DMS153 (cell line): ENCODE data around the gene TMEFF1.
A peak's percentile ranks its signal among the peaks of the same experiment; 100 is the strongest.
"Not testable (repeated sequence)": the region's sequence is repeated elsewhere in the genome, so short reads cannot be mapped to it uniquely, and the experiment has no call there.

Experiments
- DNase-seq: peaks from one replicate; lab custom pipeline; 2025; lab: John Stamatoyannopoulos, UW

The TMEFF1 gene, protein sequence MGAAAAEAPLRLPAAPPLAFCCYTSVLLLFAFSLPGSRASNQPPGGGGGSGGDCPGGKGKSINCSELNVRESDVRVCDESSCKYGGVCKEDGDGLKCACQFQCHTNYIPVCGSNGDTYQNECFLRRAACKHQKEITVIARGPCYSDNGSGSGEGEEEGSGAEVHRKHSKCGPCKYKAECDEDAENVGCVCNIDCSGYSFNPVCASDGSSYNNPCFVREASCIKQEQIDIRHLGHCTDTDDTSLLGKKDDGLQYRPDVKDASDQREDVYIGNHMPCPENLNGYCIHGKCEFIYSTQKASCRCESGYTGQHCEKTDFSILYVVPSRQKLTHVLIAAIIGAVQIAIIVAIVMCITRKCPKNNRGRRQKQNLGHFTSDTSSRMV

DNA sequence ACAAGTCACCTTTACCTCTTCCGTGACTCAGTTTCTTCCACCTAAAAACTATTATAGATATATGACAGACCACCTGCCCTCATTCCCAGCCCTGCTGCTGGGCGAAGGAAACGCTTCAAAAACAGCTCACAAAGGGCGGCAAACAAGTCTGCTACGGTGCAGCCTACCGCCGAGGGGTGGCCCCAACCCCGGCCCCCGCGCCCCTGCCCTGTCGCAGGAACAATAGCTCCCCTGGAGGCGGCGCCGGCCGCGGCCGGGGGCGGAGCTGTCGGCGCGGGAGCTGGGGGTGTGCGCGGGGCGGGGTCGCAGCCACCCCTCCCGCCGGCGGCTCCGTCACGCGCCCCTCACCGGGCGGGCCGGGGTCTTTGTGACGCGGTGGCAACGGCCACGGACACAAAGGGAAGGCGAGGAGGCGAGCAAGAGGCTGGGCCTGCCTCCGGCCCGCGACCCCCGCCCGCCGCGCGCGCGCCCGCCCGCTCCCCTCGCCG, at the start of gene TMEFF1:
TMEFF1 (plus strand) TSS at position 362 of the 488 bp plus-strand sequence. CDS start 396 bp downstream, outside the sequence.
- peak; percentile 3 for DNase-seq

DNA sequence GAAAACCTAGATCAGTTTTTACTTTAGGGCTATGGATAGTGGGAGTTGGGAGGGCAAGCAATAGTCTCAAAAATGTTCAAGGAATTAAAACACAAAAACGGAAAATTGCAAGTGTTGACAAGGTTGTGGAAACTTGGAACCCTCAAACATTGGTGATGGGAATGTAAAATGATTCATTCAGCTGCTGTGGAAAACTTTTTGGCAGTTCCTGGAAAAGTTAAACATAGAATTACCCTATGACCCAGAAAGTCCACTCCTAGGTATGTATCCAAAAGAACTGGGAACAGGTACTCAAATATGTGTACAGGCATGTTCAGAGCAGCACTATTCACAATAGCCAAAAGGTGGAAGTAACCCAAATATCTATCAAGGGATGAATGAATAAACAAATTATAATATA, 47.2 kb upstream of the TMEFF1 start:
- no peak for DNase-seq

GRCh38 chr9:100426189-100426529, 46.8 kb upstream of the TMEFF1 start:
- no peak for DNase-seq

- DNase-seq, result peak; percentile 22
Measured at GRCh38 chr9:100426530-100427365, 46.2 kb upstream of the TMEFF1 start, which contains the start of gene MSANTD3. MSANTD3 (plus strand) TSS chr9:100427143; CDS start chr9:100441939, 14,796 bp downstream.

- no peak for DNase-seq
Measured at GRCh38 chr9:100427366-100428263, 45.3 kb upstream of the TMEFF1 start.

DNA sequence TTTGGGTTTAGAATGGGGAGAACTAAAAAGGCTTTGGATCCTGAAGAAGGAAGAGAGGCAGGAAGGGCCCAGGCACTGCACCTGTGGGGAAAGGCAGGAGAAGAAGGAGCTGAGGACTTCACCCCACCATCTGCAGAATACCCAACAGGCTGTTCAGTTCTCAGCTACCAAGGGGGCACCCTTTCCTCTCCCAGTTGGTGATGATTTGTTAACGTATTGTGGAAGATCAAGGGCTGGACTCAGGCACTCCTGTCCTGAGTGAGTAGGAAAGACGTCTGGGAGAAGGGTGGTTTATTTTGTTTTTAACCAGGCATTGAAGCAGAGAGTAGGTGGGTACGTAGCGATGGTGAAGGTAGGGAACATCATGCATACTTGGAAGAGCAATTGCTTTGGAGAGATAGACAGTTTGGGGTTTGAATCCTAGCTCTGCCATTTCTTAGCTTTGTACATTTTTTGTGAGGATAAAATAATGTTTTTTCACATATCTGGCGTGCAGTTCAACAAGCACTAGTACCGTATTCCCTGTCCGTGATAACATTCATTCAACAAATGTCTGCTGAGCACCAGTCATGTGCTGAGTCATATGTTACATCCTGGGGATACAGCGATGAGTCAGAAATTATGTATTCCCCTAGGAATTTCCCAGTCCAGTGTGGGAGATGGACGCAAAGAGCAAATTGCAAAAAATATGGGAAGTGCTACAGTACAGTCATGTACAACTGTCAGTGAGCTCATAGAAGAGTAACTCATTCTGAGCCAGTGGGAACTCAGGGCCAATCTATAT, 43.9 kb upstream of the TMEFF1 start:
- no peak for DNase-seq

GRCh38 chr9:100430286-100430940, 42.5 kb upstream of the TMEFF1 start:
- no peak for DNase-seq

GRCh38 chr9:100431886-100432285, 41.1 kb upstream of the TMEFF1 start:
- no peak for DNase-seq

DNA sequence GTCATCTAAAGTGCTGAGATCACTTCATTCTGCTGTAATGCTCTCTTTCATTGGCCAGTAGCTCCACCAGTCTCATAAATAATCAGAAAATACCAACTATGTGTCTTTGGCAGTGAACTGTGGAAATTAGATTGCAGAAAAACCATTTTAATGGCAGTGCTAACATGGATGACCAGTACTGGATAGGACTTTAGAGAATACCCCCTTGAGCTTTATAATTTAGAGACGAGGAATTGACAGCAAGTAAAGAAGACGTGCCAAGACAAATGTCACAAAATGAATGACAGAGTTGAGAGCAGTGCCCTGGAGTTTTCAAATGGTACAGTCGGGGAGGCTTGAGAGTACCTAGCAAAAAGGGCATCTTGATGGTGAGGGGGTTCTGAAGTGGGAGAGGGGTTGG, 40.2 kb upstream of the TMEFF1 start:
- no peak for DNase-seq

DNA sequence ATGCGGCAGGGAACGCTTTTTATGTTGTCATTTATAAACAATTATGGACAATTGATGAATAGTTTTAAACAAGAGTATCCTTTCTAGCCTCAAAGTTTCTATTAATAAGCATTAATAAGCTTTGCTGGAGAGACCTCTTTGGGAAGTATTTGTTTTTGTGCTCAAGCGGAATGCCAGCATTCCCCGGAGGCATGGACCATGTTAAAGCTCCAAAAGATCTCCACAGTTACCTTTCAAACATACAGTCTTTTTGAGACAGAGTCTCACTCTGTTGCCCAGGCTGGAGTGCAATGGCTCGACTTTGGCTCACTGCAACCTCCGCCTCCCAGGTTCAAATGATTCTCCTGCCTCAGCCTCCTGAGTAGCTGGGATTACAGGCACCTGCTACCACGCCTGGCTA, 36.4 kb upstream of the TMEFF1 start:
- no peak for DNase-seq

DNA sequence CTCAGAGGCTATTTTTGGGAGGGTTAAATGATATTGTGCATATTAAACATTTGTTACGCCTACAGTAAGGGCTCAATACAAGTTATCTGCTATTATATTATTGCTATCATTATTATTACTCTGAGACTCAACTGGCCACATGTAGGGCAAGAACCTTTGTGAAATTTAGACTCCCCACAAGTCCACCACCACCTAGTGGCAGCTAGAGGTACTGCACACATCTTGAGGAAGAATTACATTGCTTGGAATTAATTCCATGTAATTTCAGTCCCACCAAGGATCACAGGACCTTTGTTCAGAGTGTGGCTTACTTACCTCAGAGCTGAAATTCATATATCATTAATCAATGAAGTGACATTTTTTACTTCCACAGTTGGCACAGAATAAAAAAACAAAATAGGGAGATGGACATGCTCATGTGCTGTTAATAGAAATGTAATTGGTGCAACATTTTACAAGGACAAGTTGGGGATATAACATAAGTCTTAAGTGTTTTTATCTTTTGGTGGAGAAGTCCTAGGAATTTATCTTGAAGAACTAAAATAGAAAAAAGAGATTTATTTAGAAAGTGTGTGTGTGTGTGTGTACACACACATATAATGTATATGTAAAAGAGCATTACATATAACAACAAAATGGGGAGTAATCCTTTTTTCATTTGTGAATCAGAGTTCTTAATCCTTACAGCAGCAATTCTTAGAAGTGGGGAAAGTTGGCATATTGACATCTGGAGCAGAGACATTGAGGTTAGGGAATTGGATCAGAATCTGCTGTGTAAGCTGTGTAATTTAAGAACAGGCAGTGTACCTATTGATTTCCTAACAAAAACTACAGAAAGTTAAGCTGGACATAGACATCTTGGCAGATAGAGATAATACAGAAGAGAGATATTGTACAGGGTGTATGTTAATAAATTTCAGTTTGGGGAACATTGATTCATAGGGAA, 34.8 kb upstream of the TMEFF1 start:
- peak; percentile 40 for DNase-seq

DNA sequence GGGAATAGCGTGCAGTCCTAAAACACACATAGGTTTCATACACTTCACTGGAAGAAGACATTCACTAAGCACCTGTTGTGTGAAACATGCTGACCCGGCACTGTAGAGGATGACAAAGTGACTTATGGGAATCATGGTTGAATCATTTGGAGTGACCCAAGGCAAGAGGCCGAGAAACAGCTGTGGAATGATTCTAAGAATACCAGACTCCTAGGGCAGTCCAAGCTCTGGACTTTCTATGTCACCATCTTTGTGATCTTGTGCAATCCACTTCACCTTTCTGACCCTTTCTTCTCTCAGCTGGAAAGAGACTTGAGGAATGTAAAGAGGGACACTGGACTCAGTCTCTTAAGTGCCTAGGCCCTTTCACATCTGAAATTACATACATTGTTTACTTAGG, 32.9 kb upstream of the TMEFF1 start:
- DNase-seq, result no peak

- not testable (repeated sequence) for DNase-seq
Measured at GRCh38 chr9:100440487-100440886, 32.5 kb upstream of the TMEFF1 start.

DNA sequence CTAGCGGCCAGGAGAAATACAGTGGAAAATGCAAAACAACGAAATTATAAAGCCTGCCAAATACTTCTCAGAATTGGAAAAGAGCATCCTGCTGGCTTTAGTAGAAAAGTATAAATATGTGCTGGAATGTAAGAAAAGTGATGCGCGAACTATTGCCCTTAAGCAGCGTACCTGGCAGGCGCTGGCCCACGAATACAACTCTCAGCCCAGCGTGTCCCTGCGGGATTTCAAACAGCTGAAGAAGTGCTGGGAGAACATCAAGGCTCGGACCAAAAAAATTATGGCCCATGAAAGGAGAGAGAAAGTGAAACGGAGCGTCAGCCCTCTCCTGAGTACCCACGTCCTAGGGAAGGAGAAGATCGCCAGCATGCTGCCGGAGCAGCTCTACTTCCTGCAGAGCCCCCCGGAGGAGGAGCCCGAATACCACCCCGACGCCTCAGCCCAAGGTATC, 31.0 kb upstream of the TMEFF1 start:
- no peak for DNase-seq

DNA sequence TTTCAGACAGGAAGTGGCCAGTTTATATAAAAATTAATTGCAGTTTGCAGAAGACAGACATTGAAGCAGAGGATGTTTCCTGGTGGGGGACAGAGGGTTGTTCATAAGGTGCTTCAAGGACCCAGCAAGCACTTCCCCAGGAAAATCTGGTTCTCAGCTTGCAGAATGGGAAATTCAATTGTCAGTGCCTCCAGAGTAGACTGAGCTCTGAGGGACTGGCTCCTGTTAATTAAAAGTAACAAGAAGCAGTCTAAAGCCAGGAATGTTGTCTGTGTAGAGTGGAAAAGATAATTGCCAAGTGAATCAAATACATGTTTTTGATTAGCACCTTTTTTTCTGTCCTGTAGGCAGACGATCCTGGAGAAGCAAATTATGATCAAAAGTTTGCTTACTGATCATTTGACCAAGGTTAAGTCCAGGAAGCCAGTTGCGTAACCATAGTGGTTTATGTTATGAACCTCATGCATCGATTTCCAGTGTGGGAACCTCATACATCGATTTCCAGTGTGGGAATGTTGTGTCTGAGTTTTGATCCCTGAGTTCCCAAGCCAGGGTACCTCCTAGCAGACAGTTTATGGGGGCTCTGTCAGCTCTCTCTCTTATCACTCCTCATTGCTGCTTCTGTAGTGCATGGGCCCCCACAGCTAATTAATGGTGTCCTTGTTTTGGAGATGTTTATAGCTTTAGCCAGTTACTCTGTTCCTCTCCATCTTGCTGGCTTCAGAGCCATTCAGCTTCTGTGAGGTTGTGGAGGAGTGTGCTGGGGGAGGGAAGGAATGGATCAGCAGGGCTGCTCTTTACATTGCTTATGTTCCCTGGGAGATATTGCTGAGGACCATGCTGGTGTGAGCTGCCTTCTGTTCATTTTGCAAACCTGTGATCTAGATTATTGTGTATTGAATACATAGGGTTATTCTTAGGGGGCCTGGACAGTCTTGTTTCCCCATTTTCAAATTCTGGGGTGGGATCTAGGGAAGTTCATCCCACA, 28.9 kb upstream of the TMEFF1 start:
- DNase-seq, result no peak

DNA sequence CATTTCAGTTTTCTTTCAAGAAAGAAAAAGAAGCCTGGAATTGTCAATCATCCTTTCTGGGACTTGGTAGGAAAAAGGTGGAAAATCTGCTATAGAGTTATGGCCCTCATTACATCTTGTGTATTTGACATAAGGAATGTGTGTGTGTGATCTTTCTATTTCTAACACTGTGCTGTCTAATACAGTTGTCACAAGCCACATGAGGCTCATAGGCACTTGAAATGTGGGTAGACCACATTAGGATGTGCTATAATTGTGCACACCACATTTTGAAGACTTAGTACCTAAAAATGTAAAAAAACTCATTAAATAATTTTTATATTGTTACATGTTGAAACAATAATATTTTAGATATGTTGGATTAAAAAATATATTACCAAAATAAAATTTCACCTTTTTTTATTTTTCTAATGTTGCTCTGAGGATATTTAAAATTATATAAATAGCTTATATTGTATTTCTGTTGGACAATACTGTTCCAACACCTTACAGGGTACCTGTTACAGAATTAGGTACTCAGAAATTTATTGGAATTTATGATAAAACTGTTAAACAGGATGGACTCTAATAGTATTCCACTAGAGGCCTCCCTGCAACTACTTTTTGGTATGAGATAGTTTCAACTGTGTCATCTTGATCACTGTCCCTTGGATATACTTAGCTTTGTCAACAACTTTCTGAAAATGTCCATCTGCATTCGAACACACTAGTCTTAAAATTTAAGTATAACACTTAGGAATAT, 27.6 kb upstream of the TMEFF1 start:
- DNase-seq, result no peak

- no peak for DNase-seq
Measured at GRCh38 chr9:100445903-100446549, 26.9 kb upstream of the TMEFF1 start.
